Nephron progenitor cell (in vitro differentiated cells): ENCODE data around the gene MSMO1.

Experiments used
- DNase-seq: peaks from one replicate; pipeline ENCODE4 v3.0.0; 2021
- H3K27ac Mint-ChIP-seq: 2 replicates; pipeline ENCODE4 v1.8.0; 2021; ENCODE audit warnings: mild to moderate bottlenecking, moderate library complexity, mixed read lengths
- H3K27me3 Mint-ChIP-seq: 2 replicates; pipeline ENCODE4 v1.8.0; 2021; ENCODE audit warnings: mild to moderate bottlenecking, low read depth, mixed read lengths; ENCODE audit not compliant: poor library complexity
- H3K36me3 Mint-ChIP-seq: 2 replicates; pipeline ENCODE4 v1.8.0; 2021; ENCODE audit warnings: low read depth, mixed read lengths
- H3K4me1 Mint-ChIP-seq: 2 replicates; pipeline ENCODE4 v1.8.0; 2021; ENCODE audit warnings: mixed read lengths
- H3K4me3 Mint-ChIP-seq: 2 replicates; pipeline ENCODE4 v1.8.0; 2021; ENCODE audit warnings: mild to moderate bottlenecking, moderate library complexity, mixed read lengths
- H3K9me3 Mint-ChIP-seq: 2 replicates; pipeline ENCODE4 v1.8.0; 2021; ENCODE audit warnings: mild to moderate bottlenecking, moderate library complexity, mixed read lengths
- CTCF ChIP-seq: fragments of 200-600 bp; sonication (generic); IDR thresholded peaks from 2 replicates; pipeline ENCODE4 v1.5.0; 2021; ENCODE audit warnings: antibody characterized with exemption

MSMO1 gene

DNA sequence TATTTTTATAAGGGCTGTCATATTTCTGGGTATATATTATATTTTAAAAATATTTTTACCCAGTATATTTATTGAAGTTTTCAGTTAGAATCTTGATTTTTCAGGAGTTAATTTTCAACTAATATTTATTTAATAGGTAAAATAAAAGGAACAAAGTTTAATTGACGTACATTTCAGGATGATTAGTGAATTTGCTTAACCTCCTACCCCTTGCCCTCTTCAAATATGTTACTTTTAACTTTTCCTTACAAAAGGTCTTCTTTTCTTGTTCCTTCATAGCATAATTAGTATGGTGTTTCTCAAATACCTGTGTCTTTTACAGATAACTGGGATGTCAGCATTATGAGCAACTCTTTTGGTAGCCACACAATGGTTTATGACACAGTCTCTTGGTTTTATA lies 24.8 kb upstream of the MSMO1 start:
- Mint-ChIP-seq H3K27ac (no peak overlapping the region), H3K4me3 (no peak overlapping the region), H3K27me3 (no peaks in the 10 kb centered on the region), H3K36me3 (no peaks in the 10 kb centered on the region), H3K4me1 (no peaks in the 10 kb centered on the region), H3K9me3 (no peaks in the 10 kb centered on the region)
- TF ChIP-seq CTCF = no peak
- no peak for DNase-seq

DNA sequence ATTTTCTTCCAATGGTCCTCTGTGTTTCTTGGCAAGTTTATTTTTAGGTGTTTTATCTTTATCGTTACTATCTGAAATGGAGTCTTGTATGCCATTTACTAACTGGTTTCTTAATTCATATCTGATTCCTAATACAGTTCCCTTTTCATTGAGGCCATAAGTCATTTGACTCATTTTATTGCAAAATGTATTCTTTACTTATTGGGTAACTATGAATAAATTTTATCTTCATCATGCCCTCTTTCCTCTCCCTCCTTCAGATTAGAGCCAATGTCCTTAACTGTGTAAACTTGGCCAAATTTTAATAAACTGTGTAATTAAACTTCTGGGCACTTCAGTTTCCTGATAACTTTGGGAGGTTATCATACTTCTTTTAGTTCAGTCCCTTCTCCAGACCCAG lies 19.3 kb upstream of the MSMO1 start:
- H3K4me1 Mint-ChIP-seq = no peaks in the 10 kb centered on the region
- peaks cover 15% of the 10 kb centered on the region for H3K36me3 Mint-ChIP-seq
- H3K4me3 Mint-ChIP-seq = no peak overlapping the region
- H3K27me3 Mint-ChIP-seq = no peaks in the 10 kb centered on the region
- no peak for TF ChIP-seq CTCF
- no peak for DNase-seq
- H3K9me3 Mint-ChIP-seq = peaks cover 6% of the 10 kb centered on the region
- H3K27ac Mint-ChIP-seq = no peak overlapping the region

DNA sequence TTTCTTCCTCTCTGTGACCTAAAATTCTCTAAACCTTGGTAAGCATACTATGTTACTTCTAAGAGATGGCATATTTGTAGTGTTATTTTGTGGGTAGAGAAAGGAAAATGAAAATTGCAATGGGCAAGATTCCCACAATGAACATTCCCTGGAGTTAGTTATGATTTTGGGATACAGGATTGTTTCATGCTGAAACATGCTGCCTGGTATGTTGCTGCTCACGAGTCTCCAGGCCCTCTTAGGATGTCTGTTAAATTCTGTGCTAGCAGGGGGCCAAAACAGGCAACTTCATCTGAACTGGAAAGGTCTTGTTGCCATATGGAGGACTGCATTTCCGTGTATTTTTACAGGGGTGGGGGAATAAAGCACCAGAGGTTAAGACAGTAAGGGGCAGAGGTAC lies 18.9 kb upstream of the MSMO1 start:
- no peaks in the 10 kb centered on the region for H3K27me3 Mint-ChIP-seq
- H3K36me3 Mint-ChIP-seq = peaks cover 15% of the 10 kb centered on the region
- no peak overlapping the region for H3K27ac Mint-ChIP-seq
- no peak overlapping the region for H3K4me3 Mint-ChIP-seq
- no peaks in the 10 kb centered on the region for H3K4me1 Mint-ChIP-seq
- H3K9me3 Mint-ChIP-seq = peaks cover 6% of the 10 kb centered on the region
- TF ChIP-seq CTCF = no peak
- DNase-seq = no peak

DNA sequence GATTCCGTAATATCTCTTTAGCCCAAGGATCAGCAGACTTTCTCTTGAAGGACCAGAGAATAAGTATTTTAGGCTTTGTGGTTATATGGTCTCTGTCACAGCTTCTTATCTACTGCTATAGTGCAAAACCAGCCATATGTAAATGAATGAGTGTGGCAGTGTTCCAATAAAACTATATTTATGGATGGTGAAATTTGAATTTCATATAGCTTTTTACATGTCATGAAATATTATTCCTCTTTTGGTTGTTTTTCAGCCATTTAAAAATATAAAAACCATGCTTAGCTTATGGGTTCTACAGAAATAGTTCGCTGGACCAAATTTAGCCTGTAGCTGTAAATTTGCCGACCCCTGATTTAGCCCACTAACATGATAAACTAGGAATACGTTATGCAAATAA lies 18.0 kb upstream of the MSMO1 start:
- Mint-ChIP-seq H3K36me3 (peaks cover 15% of the 10 kb centered on the region), H3K4me1 (no peaks in the 10 kb centered on the region), H3K27ac (no peak overlapping the region), H3K27me3 (no peaks in the 10 kb centered on the region), H3K4me3 (no peak overlapping the region), H3K9me3 (peaks cover 6% of the 10 kb centered on the region)
- no peak for TF ChIP-seq CTCF
- DNase-seq = no peak

GRCh38 chr4:165312506-165312905 lies 15.0 kb upstream of the MSMO1 start:
- no peak overlapping the region for H3K27ac Mint-ChIP-seq
- H3K4me1 Mint-ChIP-seq = no peaks in the 10 kb centered on the region
- H3K27me3 Mint-ChIP-seq = no peaks in the 10 kb centered on the region
- no peak for TF ChIP-seq CTCF
- H3K36me3 Mint-ChIP-seq = peaks cover 15% of the 10 kb centered on the region
- DNase-seq = no peak
- H3K9me3 Mint-ChIP-seq = peaks cover 6% of the 10 kb centered on the region
- H3K4me3 Mint-ChIP-seq = no peak overlapping the region

GRCh38 chr4:165319030-165319429 lies 8.4 kb upstream of the MSMO1 start:
- Mint-ChIP-seq H3K27me3 (no peaks in the 10 kb centered on the region), H3K4me3 (no peak overlapping the region), H3K36me3 (no peaks in the 10 kb centered on the region), H3K9me3 (no peaks in the 10 kb centered on the region), H3K4me1 (no peaks in the 10 kb centered on the region), H3K27ac (no peak overlapping the region)
- DNase-seq = no peak
- TF ChIP-seq CTCF = no peak
